Skeletal muscle satellite cell (primary cell): Measurements from ENCODE around the gene PRAF2.
A peak's percentile ranks its signal among the peaks of the same experiment; 100 is the strongest.

Source experiments
- H3K27me3 ChIP-seq: 2 replicates; pipeline ENCODE4 v1.7.0; 2013; ENCODE audit warnings: low read length; ENCODE audit not compliant: control insufficient read depth, insufficient read depth
- H3K36me3 ChIP-seq: 2 replicates; pipeline ENCODE4 v1.7.0; 2013; ENCODE audit warnings: mild to moderate bottlenecking, control low read depth, low read length; ENCODE audit not compliant: insufficient read depth
- H3K4me1 ChIP-seq: 2 replicates; pipeline ENCODE4 v1.7.0; 2013; ENCODE audit warnings: low read length; ENCODE audit not compliant: control insufficient read depth, insufficient read depth
- H3K4me2 ChIP-seq: 2 replicates; pipeline ENCODE4 v1.7.0; 2013; ENCODE audit warnings: mild to moderate bottlenecking, low read length
- H3K4me3 ChIP-seq: 2 replicates; pipeline ENCODE4 v1.7.0; 2013; ENCODE audit warnings: low read length
- H3K9ac ChIP-seq: 2 replicates; pipeline ENCODE4 v1.7.0; 2013; ENCODE audit warnings: mild to moderate bottlenecking, low read depth, low read length, moderate library complexity
- H3K9me3 ChIP-seq: replicated peaks from 2 replicates; pipeline ENCODE4 v1.7.0; 2013; ENCODE audit warnings: mild to moderate bottlenecking, control low read depth, low read length

The PRAF2 gene

GRCh38 chrX:49071877-49072711 is 1.7 kb downstream of the PRAF2 start:
- Histone ChIP-seq H3K4me3 (peak overlapping the region; percentile 80), H3K27me3 (no peaks in the 10 kb centered on the region), H3K4me1 (peaks cover 5% of the 10 kb centered on the region), H3K9ac (peak overlapping the region; percentile 74), H3K9me3 (no peaks in the 10 kb centered on the region), H3K4me2 (peak overlapping the region; percentile 91), H3K36me3 (peaks cover 16% of the 10 kb centered on the region)

- H3K36me3 ChIP-seq: peaks cover 11% of the 10 kb centered on the region
- H3K4me2 ChIP-seq: no peak overlapping the region
- no peak overlapping the region for H3K9ac ChIP-seq
These were observed 2.8 kb downstream of the PRAF2 start for GRCh38 chrX:49070988-49071387.

GRCh38 chrX:49069038-49069437 is 4.8 kb downstream of the PRAF2 start:
- Histone ChIP-seq H3K4me2 (no peak overlapping the region), H3K27me3 (no peaks in the 10 kb centered on the region), H3K9ac (no peak overlapping the region), H3K36me3 (peaks cover 9% of the 10 kb centered on the region), H3K4me1 (peaks cover 5% of the 10 kb centered on the region), H3K9me3 (no peaks in the 10 kb centered on the region), H3K4me3 (no peak overlapping the region)

More at GRCh38 chrX:49070988-49071387, 2.8 kb downstream of the PRAF2 start:
- Histone ChIP-seq H3K9me3 (no peaks in the 10 kb centered on the region), H3K4me1 (peaks cover 5% of the 10 kb centered on the region), H3K4me3 (no peak overlapping the region), H3K27me3 (no peaks in the 10 kb centered on the region)

GRCh38 chrX:49067285-49068120 is 6.3 kb downstream of the PRAF2 start:
- Histone ChIP-seq H3K4me3 (no peak overlapping the region), H3K36me3 (peaks cover 9% of the 10 kb centered on the region), H3K9me3 (no peaks in the 10 kb centered on the region), H3K27me3 (no peaks in the 10 kb centered on the region), H3K4me2 (no peak overlapping the region), H3K9ac (no peak overlapping the region), H3K4me1 (peaks cover 5% of the 10 kb centered on the region)

- Histone ChIP-seq H3K4me2 (no peak overlapping the region), H3K9ac (no peak overlapping the region), H3K36me3 (peaks cover 9% of the 10 kb centered on the region), H3K9me3 (no peaks in the 10 kb centered on the region), H3K4me1 (no peaks in the 10 kb centered on the region), H3K27me3 (no peaks in the 10 kb centered on the region), H3K4me3 (no peak overlapping the region)
These were observed 7.1 kb downstream of the PRAF2 start for GRCh38 chrX:49066690-49067089.

- no peak overlapping the region for H3K4me2 ChIP-seq
- H3K9ac ChIP-seq: no peak overlapping the region
- no peaks in the 10 kb centered on the region for H3K9me3 ChIP-seq
- H3K36me3 ChIP-seq: peaks cover 6% of the 10 kb centered on the region
- H3K4me3 ChIP-seq: no peak overlapping the region
- no peaks in the 10 kb centered on the region for H3K27me3 ChIP-seq
- H3K4me1 ChIP-seq: no peaks in the 10 kb centered on the region
These were observed 7.5 kb downstream of the PRAF2 start for GRCh38 chrX:49066278-49066677.

- H3K9ac ChIP-seq: no peak overlapping the region
- H3K4me1 ChIP-seq: no peaks in the 10 kb centered on the region
- no peaks in the 10 kb centered on the region for H3K9me3 ChIP-seq
- H3K4me3 ChIP-seq: no peak overlapping the region
- H3K36me3 ChIP-seq: no peaks in the 10 kb centered on the region
- H3K27me3 ChIP-seq: no peaks in the 10 kb centered on the region
- no peak overlapping the region for H3K4me2 ChIP-seq
These were observed 9.1 kb downstream of the PRAF2 start for GRCh38 chrX:49064735-49065134.

- Histone ChIP-seq H3K4me1 (no peaks in the 10 kb centered on the region), H3K36me3 (no peaks in the 10 kb centered on the region), H3K4me3 (no peak overlapping the region), H3K9ac (no peak overlapping the region), H3K9me3 (no peaks in the 10 kb centered on the region), H3K4me2 (no peak overlapping the region), H3K27me3 (no peaks in the 10 kb centered on the region)
These were observed 9.5 kb downstream of the PRAF2 start for GRCh38 chrX:49064303-49064702.

- Histone ChIP-seq H3K4me2 (no peak overlapping the region), H3K36me3 (no peaks in the 10 kb centered on the region), H3K9me3 (no peaks in the 10 kb centered on the region), H3K9ac (no peak overlapping the region), H3K4me1 (no peaks in the 10 kb centered on the region), H3K27me3 (no peaks in the 10 kb centered on the region), H3K4me3 (no peak overlapping the region)
These were observed 10.1 kb downstream of the PRAF2 start for GRCh38 chrX:49063715-49064114.

- no peak overlapping the region for H3K4me2 ChIP-seq
- no peak overlapping the region for H3K4me3 ChIP-seq
- no peaks in the 10 kb centered on the region for H3K36me3 ChIP-seq
- H3K9ac ChIP-seq: no peak overlapping the region
- no peaks in the 10 kb centered on the region for H3K9me3 ChIP-seq
- no peaks in the 10 kb centered on the region for H3K4me1 ChIP-seq
- no peaks in the 10 kb centered on the region for H3K27me3 ChIP-seq
These were observed 11.9 kb downstream of the PRAF2 start for GRCh38 chrX:49061916-49062315.

GRCh38 chrX:49061490-49061889 is 12.3 kb downstream of the PRAF2 start:
- H3K4me1 ChIP-seq: no peaks in the 10 kb centered on the region
- no peaks in the 10 kb centered on the region for H3K36me3 ChIP-seq
- H3K9me3 ChIP-seq: no peaks in the 10 kb centered on the region
- no peaks in the 10 kb centered on the region for H3K27me3 ChIP-seq
- no peak overlapping the region for H3K9ac ChIP-seq
- H3K4me3 ChIP-seq: no peak overlapping the region
- H3K4me2 ChIP-seq: no peak overlapping the region
